ENCODE data around the gene PPP3CA. TPM values are rescaled to one million over a fixed set of nuclear protein-coding genes. Genes with fewer than 3 reads are reported as not detected.

PPP3CA gene
- total RNA-seq, 6 experiments from 2014 or later = 12.1 to 14.5 (median 13.1) TPM

DNA sequence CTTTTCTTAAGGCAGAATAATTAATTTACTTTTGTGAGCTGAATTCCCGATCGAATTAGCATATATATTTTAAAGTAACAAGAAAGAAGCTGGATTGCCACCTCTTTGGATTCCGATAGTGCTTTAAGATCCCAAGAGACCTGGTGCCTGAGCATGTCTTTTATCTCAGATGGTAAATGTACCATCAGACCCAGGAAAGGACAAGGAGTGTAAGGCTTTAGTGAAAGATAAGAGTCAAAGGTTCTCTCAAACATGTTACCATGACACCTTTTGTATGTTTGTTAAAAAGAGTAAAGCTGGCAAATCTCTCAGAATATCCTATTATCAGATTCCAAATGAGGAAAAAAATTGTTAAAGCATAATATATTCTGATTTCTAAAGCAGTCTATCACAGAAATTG, 198.8 kb downstream of the PPP3CA start:
- intact Hi-C loops (cut with DNase I) = no loop called here

DNA sequence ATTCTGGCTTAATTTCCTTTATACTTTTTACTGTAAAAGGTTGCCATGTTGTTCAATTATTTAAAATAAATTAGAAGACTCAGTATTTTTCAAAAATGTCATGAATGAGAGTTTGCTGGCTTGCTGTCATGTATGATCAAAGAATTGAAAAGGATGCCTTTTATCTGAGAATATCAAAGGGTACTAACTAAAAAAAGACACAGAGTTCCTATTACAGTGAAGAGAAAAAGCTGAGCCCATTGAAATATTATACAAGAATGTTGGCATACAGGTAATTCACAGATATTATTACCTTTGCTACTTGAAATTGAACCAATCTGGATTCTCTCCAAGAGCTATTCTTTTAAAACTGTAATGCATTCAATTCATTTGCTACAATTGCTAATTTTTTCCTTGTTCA, 200.0 kb downstream of the PPP3CA start:
- H3K27ac ChIP-seq = no peak overlapping the region
- DNase-seq = no peak
- no peaks in the 10 kb centered on the region for H3K4me1 ChIP-seq
- no peak overlapping the region for H3K4me3 ChIP-seq
- ATAC-seq = no peak
- intact Hi-C loops (cut with DNase I) = no loop called here
- H3K36me3 ChIP-seq = no peaks in the 10 kb centered on the region
- H3K27me3 ChIP-seq = no peaks in the 10 kb centered on the region
- no peaks in the 10 kb centered on the region for H3K9me3 ChIP-seq
- TF ChIP-seq POLR2A (IDR thresholded peaks at IDR 0.05) = no peak
- TF ChIP-seq, protein P1, sequence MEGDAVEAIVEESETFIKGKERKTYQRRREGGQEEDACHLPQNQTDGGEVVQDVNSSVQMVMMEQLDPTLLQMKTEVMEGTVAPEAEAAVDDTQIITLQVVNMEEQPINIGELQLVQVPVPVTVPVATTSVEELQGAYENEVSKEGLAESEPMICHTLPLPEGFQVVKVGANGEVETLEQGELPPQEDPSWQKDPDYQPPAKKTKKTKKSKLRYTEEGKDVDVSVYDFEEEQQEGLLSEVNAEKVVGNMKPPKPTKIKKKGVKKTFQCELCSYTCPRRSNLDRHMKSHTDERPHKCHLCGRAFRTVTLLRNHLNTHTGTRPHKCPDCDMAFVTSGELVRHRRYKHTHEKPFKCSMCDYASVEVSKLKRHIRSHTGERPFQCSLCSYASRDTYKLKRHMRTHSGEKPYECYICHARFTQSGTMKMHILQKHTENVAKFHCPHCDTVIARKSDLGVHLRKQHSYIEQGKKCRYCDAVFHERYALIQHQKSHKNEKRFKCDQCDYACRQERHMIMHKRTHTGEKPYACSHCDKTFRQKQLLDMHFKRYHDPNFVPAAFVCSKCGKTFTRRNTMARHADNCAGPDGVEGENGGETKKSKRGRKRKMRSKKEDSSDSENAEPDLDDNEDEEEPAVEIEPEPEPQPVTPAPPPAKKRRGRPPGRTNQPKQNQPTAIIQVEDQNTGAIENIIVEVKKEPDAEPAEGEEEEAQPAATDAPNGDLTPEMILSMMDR (IDR thresholded peaks at IDR 0.05) = no peak

More for the DNA sequence above, 198.8 kb downstream of the PPP3CA start:
- H3K4me3 ChIP-seq = no peak overlapping the region
- no peaks in the 10 kb centered on the region for H3K27me3 ChIP-seq
- H3K27ac ChIP-seq = no peak overlapping the region
- ATAC-seq = no peak
- TF ChIP-seq POLR2A (IDR thresholded peaks at IDR 0.05) = no peak
- TF ChIP-seq, protein P1 (IDR thresholded peaks at IDR 0.05) = no peak
- H3K36me3 ChIP-seq = no peaks in the 10 kb centered on the region
- no peak for DNase-seq
- no peaks in the 10 kb centered on the region for H3K9me3 ChIP-seq
- 91% methylated on average over 3 of the region's 3 CpGs for WGBS (ENCODE audit: insufficient coverage, low coverage, low lambda C conversion rate, missing lambda C conversion rate)
- no peaks in the 10 kb centered on the region for H3K4me1 ChIP-seq

DNA sequence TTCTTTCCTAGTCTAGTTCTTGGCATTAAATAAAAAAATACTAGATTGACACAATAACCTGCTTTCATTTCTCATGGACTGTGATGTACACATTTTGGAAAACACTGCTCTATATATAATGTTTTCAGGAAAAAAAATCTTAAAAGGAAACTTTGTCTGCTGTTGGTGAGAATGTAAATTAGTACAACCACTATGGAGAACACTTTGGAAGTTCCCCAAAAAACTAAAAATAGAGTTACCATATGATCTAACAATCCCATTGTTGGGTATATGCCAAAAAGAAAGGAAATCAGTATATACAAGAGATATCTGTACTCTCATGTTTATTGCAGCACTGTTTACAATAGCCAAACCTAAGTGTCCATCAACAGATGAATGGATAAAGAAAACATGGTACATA, 202.3 kb downstream of the PPP3CA start:
- Histone ChIP-seq H3K36me3 (no peaks in the 10 kb centered on the region), H3K9me3 (no peaks in the 10 kb centered on the region), H3K27me3 (no peaks in the 10 kb centered on the region), H3K27ac (no peak overlapping the region), H3K4me1 (no peaks in the 10 kb centered on the region), H3K4me3 (no peak overlapping the region)
- intact Hi-C loops (cut with DNase I) = no loop called here
- DNase-seq (no peak), ATAC-seq (no peak)
- TF ChIP-seq, protein P1 (IDR thresholded peaks at IDR 0.05) = no peak
- TF ChIP-seq POLR2A (IDR thresholded peaks at IDR 0.05) = no peak

DNA sequence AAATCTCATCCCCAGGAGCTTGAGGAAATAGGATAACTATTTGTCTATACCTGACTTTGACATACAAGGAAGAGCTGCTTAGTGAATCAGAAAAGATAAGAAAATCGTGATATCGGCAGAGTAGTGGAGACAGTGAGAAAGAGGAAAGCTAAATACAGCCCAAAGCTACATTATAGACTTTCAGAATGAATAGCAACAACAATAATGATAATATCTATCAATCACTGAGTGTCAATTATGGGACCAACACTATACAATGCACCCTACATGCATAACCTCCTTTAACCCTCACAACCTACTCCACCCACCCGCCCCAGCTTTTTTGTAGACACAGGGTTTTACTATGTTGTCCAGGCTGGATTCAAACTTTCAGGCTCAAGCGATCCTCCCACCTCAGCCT, 205.1 kb downstream of the PPP3CA start:
- Histone ChIP-seq H3K27ac (no peak overlapping the region), H3K4me1 (no peaks in the 10 kb centered on the region), H3K9me3 (no peaks in the 10 kb centered on the region), H3K27me3 (no peaks in the 10 kb centered on the region), H3K4me3 (no peak overlapping the region), H3K36me3 (no peaks in the 10 kb centered on the region)
- TF ChIP-seq POLR2A (IDR thresholded peaks at IDR 0.05) = no peak
- TF ChIP-seq, protein P1 (IDR thresholded peaks at IDR 0.05) = no peak
- DNase-seq (no peak), ATAC-seq (no peak)
- 86% methylated on average over 4 of the region's 4 CpGs for WGBS (ENCODE audit: insufficient coverage, low coverage, low lambda C conversion rate, missing lambda C conversion rate)
- intact Hi-C loops (cut with DNase I) = no loop called here

DNA sequence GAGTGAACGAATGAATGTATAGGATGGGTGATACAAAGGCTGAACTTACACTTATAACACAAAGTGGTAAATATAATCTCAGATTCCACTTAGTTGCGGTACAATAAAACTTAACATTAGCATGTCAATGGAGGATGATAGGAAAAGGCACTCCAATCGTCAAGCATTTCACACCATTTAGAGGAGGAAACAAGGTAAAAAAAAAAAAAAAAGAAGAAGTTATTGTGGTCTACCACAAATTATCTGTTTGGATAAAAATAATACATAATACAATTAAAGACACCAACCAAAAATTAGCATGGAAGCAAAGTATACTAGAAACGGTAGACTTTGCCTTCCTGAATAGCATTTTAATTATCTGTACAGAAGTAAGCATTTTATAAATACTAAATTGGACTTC, 205.5 kb downstream of the PPP3CA start:
- WGBS (ENCODE audit: insufficient coverage, low coverage, low lambda C conversion rate, missing lambda C conversion rate) = 78% methylated on average over 4 of the region's 4 CpGs
- Histone ChIP-seq H3K9me3 (no peaks in the 10 kb centered on the region), H3K4me3 (no peak overlapping the region), H3K36me3 (no peaks in the 10 kb centered on the region), H3K27ac (no peak overlapping the region), H3K27me3 (no peaks in the 10 kb centered on the region), H3K4me1 (no peaks in the 10 kb centered on the region)
- no peak for ATAC-seq
- no peak for DNase-seq
- intact Hi-C loops (cut with DNase I) = no loop called here
- TF ChIP-seq, protein P1 (IDR thresholded peaks at IDR 0.05) = no peak
- no peak for TF ChIP-seq POLR2A (IDR thresholded peaks at IDR 0.05)

Measured in right lobe of liver (tissue), 6 donors.